SK-N-SH (cell line): ENCODE measurements around the gene PLB1. TPM values are rescaled to one million over a fixed set of nuclear protein-coding genes. Genes with fewer than 3 reads are reported as not detected.

Experiments used
- CTCF ChIA-PET: fragments of 300-600, 350-600 bp; formaldehyde crosslinking; extraction: SDS; loops from one replicate; lab custom pipeline; 2021; lab: Yijun Ruan, JAX
- POLR2A ChIA-PET: fragments of 350-600 bp; sonication (Branson Sonifier 250); formaldehyde crosslinking; extraction: SDS; loops from one replicate; lab custom pipeline; 2020; ENCODE audit warnings: antibody characterized with exemption, inconsistent platforms; lab: Yijun Ruan, JAX
- DNase-seq: peaks from one replicate; pipeline ENCODE4 v3.0.0; 2012
- H2AFZ ChIP-seq: fragments of 200-600 bp; sonication (generic); 2 replicates; pipeline ENCODE4 v1.8.1; 2016; ENCODE audit warnings: antibody characterized with exemption, mild to moderate bottlenecking, low read depth
- H3F3A ChIP-seq: fragments of 200-600 bp; sonication (generic); replicated peaks from 2 replicates; pipeline ENCODE3; 2016; ENCODE audit warnings: antibody characterized with exemption, mild to moderate bottlenecking; ENCODE audit not compliant: insufficient read depth
- H3K27ac ChIP-seq, 2 experiments: fragments of 200-500 bp in 1 of 2; fragments of 200-600 bp in 1 of 2; sonication (Bioruptor generic) in 1 of 2; sonication (generic), shearing (Covaris generic) in 1 of 2; 2 replicates each; pipeline versions ENCODE4 v1.5.1 to v1.6.1; 2014 to 2016; ENCODE audit warnings: low read depth in 2 of 2, inconsistent platforms in 1 of 2, low read length in 1 of 2, mild to moderate bottlenecking in 1 of 2, mixed read lengths in 1 of 2
- H3K27me3 ChIP-seq: fragments of 200-600 bp; sonication (generic), shearing (Covaris generic); 2 replicates; pipeline ENCODE4 v1.6.1; 2016; ENCODE audit warnings: mixed run types; ENCODE audit not compliant: insufficient read depth
- H3K36me3 ChIP-seq, 2 experiments: fragments of 200-500 bp in 1 of 2; fragments of 200-600 bp in 1 of 2; sonication (Bioruptor generic) in 1 of 2; sonication (generic) in 1 of 2; replicated peaks in 1 of 2; 2 replicates each; pipeline versions ENCODE3 to v1.5.1; 2014 to 2016; ENCODE audit warnings: low read length in 1 of 2, mild to moderate bottlenecking in 1 of 2; ENCODE audit not compliant: insufficient read depth in 2 of 2, control insufficient read depth in 1 of 2
- H3K4me1 ChIP-seq, 2 experiments: fragments of 200-500 bp in 1 of 2; fragments of 200-600 bp in 1 of 2; sonication (Bioruptor generic) in 1 of 2; sonication (generic), shearing (Covaris generic) in 1 of 2; 2 replicates each; pipeline versions ENCODE4 v1.5.1 to v1.6.1; 2014 to 2016; ENCODE audit warnings: low read depth in 1 of 2, low read length in 1 of 2, mixed run types in 1 of 2; ENCODE audit not compliant: insufficient read depth in 2 of 2, control insufficient read depth in 1 of 2
- H3K4me2 ChIP-seq: fragments of 200-600 bp; sonication (generic), shearing (Covaris generic); 2 replicates; pipeline ENCODE4 v1.6.1; 2017; ENCODE audit warnings: mixed run types
- H3K4me3 ChIP-seq, 2 experiments: fragments of 200-500 bp in 1 of 2; fragments of 200-600 bp in 1 of 2; sonication (Bioruptor generic) in 1 of 2; sonication (generic), shearing (Covaris generic) in 1 of 2; 2 replicates each; pipeline versions ENCODE4 v1.5.1 to v1.8.1; 2014 to 2016; ENCODE audit warnings: low read depth in 2 of 2, inconsistent platforms in 1 of 2, low read length in 1 of 2, mild to moderate bottlenecking in 1 of 2, mixed read lengths in 1 of 2, moderate library complexity in 1 of 2
- H3K79me2 ChIP-seq: fragments of 200-600 bp; sonication (generic); 2 replicates; pipeline ENCODE4 v1.8.1; 2017; ENCODE audit warnings: mild to moderate bottlenecking; ENCODE audit not compliant: insufficient read depth
- H3K9ac ChIP-seq: fragments of 200-600 bp; sonication (generic); 2 replicates; pipeline ENCODE4 v1.6.1; 2017; ENCODE audit warnings: mixed run types
- H3K9me2 ChIP-seq: fragments of 200-600 bp; sonication (generic); 2 replicates; pipeline ENCODE4 v1.6.1; 2017; ENCODE audit warnings: mixed run types
- H3K9me3 ChIP-seq: fragments of 200-600 bp; sonication (generic); 2 replicates; pipeline ENCODE4 v1.6.1; 2017; ENCODE audit warnings: mixed run types, mild to moderate bottlenecking, moderate library complexity
- H4K20me1 ChIP-seq: fragments of 200-600 bp; sonication (generic); 2 replicates; pipeline ENCODE4 v1.6.1; 2017; ENCODE audit warnings: mild to moderate bottlenecking, mixed run types; ENCODE audit not compliant: insufficient read depth
- FOXJ3 ChIP-seq: sonication (generic); formaldehyde crosslinking; IDR thresholded peaks from 2 replicates; pipeline ENCODE4 v1.5.1; 2020; ENCODE audit warnings: mild to moderate bottlenecking, missing genetic modification reagents
- JUND ChIP-seq: IDR thresholded peaks from 2 replicates; pipeline ENCODE4 v1.4.0; 2012
- POLR2AphosphoS5 ChIP-seq: IDR thresholded peaks from 2 replicates; pipeline ENCODE4 v1.6.1; 2012; ENCODE audit warnings: low read depth, low read length
- RFX5 ChIP-seq: IDR thresholded peaks from 2 replicates; pipeline ENCODE4 v1.6.1; 2012; ENCODE audit warnings: mild to moderate bottlenecking, improper control_type of control experiment, low read length
- WGBS: methylation state at CpG from one replicate; pipeline ENCODE4 v1.1.6; 2017; ENCODE audit warnings: low lambda C conversion rate; 5-methylcytosine and 5-hydroxymethylcytosine counted together
- polyA plus RNA-seq, 3 experiments: library from polyadenylated mRNA; depleted of rRNA; stranded (reverse); fragments of >200 nt; gene quantifications; 2 replicates each; pipeline ENCODE4 v1.2.3, GENCODE V29; 2012
- TF ChIP-seq, protein P1 (sequence below): fragments of 200-600 bp; sonication (generic); IDR thresholded peaks from 2 replicates; pipeline ENCODE4 v1.6.1; 2017; ENCODE audit warnings: antibody characterized with exemption, mild to moderate bottlenecking, moderate library complexity
- TF ChIP-seq, protein P2 (sequence below): IDR thresholded peaks from 2 replicates; pipeline ENCODE4 v1.4.0; 2012; ENCODE audit warnings: low read depth, borderline replicate concordance

PLB1 gene
- polyA plus RNA-seq, 1 of the 3 experiments (the other 2 are of a cell fraction), result 0.10 TPM

DNA sequence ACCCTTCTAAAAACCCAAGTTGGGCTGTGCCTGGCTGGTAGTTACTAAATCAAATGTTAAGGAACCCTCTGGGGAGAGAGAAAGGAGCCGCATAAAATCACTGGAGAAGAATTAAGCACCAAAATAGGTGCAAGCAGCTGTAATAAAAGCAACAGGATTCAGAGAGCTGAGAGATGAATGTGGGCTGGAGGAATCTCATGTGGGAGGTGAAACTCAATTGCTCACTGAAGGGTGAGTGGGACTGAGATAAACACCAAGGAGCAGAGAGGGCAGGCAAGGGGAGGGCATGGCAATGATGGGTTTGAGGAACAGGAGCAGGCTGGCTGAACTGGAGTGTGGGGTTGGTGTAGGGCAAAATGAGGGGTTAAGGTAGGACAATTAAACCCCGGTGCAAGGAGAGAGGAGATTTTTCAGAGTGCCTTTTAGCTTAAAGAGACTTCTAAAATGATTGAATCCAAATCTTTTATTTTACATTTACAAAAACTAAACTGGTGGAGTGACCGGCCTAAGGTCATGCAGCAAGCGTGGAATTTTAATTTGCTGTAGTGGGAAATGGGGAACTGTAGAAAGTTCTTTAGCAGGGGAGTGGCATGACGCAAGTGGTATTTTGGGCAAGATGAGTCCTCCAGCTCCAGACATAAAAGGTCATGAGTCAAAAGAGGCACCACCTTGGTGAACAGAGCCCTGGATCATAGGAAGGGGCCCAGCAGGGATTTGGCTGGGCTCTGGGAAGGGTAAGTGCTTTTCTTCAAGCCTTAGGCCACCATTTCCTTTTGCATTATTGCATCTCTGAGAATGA, 10.5 kb downstream of the PLB1 start:
- H3K9me3 ChIP-seq, result no peaks in the 10 kb centered on the region
- no peaks in the 10 kb centered on the region for H3K79me2 ChIP-seq
- no peaks in the 10 kb centered on the region for H3K36me3 ChIP-seq
- WGBS, result 83% methylated on average over 5 of the region's 5 CpGs
- CTCF ChIA-PET, result interaction anchor here (1.2 kb wide), 1 partner anchor 14 kb away, joined by 5 read pairs; no protein-coding TSS in a partner anchor
- no peaks in the 10 kb centered on the region for H3K9me2 ChIP-seq
- no peak for DNase-seq
- no peak overlapping the region for H3K4me2 ChIP-seq
- POLR2A ChIA-PET, result no interaction called here
- no peak overlapping the region for H3K4me3 ChIP-seq
- H2AFZ ChIP-seq, result no peak overlapping the region
- H3F3A ChIP-seq, result no peaks in the 10 kb centered on the region
- no peaks in the 10 kb centered on the region for H3K4me1 ChIP-seq
- no peak for TF ChIP-seq FOXJ3 (CRISPR knock-in tag)
- TF ChIP-seq, protein P1, sequence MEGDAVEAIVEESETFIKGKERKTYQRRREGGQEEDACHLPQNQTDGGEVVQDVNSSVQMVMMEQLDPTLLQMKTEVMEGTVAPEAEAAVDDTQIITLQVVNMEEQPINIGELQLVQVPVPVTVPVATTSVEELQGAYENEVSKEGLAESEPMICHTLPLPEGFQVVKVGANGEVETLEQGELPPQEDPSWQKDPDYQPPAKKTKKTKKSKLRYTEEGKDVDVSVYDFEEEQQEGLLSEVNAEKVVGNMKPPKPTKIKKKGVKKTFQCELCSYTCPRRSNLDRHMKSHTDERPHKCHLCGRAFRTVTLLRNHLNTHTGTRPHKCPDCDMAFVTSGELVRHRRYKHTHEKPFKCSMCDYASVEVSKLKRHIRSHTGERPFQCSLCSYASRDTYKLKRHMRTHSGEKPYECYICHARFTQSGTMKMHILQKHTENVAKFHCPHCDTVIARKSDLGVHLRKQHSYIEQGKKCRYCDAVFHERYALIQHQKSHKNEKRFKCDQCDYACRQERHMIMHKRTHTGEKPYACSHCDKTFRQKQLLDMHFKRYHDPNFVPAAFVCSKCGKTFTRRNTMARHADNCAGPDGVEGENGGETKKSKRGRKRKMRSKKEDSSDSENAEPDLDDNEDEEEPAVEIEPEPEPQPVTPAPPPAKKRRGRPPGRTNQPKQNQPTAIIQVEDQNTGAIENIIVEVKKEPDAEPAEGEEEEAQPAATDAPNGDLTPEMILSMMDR, result no peak
- no peak for TF ChIP-seq JUND
- no peak for TF ChIP-seq RFX5
- H3K27me3 ChIP-seq, result peaks cover 21% of the 10 kb centered on the region; the same call in 1 of the 2 replicates
- H3K9ac ChIP-seq, result no peak overlapping the region
- no peaks in the 10 kb centered on the region for H4K20me1 ChIP-seq
- H3K27ac ChIP-seq, result no peak overlapping the region

DNA sequence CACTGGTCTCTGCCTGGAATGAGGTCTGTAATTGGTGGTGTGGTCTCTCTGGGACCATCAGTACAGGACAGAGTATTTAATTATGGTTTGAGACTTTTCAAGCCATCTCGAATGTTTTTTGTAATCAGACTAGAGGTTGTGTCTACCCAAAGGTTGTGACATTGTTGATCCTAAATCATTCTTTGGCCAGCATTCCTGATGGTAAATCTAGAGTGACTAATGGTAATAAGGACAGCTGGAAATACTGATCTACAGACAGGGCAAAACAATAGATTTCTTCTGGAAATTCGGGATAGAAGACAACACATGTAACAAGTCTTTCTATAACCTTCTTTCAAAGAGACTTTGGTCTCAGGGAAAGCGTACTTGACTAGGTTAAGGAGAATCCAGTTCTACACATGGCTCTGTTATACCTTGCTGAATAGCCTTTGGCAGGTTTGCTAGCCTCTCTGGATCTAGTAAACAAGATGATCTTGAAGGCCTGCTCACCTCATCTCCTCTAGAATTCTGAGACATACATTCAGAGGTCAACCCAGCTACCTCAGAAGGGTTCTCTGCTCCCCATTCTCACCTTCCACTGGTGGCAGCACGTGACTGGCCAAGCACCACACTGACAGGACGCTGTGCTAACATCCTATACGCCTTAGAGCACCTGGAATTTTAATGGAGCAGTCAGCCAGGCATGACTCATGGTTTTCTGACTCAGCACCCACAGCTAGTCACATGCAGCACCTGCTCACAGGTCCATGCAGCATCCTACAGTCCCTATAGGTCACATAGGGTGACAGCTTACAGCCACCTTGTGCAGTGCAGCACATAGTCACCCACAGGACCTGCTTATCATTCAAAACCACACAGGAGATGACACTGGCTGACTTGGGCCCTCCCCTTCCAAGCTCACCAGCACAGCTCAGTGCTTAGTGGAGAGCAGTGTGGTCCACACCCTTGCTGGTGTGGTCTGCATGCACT, 12.2 kb downstream of the PLB1 start:
- Histone ChIP-seq H3K9me2 (no peaks in the 10 kb centered on the region), H3K4me1 (peaks cover 0 to 6% of the 10 kb centered on the region in 2 experiments; a peak in 1 of 4 replicates)
- TF ChIP-seq, protein P2, sequence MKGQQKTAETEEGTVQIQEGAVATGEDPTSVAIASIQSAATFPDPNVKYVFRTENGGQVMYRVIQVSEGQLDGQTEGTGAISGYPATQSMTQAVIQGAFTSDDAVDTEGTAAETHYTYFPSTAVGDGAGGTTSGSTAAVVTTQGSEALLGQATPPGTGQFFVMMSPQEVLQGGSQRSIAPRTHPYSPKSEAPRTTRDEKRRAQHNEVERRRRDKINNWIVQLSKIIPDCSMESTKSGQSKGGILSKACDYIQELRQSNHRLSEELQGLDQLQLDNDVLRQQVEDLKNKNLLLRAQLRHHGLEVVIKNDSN, result peak; percentile 20; the same call in 1 of the 2 replicates
- no peak for TF ChIP-seq POLR2AphosphoS5
- TF ChIP-seq, all 33 proteins: peak for 1
- ChIA-PET POLR2A (no interaction called here), CTCF (no interaction called here)
- H3K36me3 ChIP-seq, result no peaks in the 10 kb centered on the region
- no peaks in the 10 kb centered on the region for H4K20me1 ChIP-seq
- H3K79me2 ChIP-seq, result no peaks in the 10 kb centered on the region
- no peak overlapping the region for H3K4me2 ChIP-seq
- no peak overlapping the region for H3K9ac ChIP-seq
- 50% methylated on average over 6 of the region's 6 CpGs for WGBS
- no peaks in the 10 kb centered on the region for H3F3A ChIP-seq
- H3K9me3 ChIP-seq, result no peaks in the 10 kb centered on the region
- H3K4me3 ChIP-seq, result no peak overlapping the region
- no peak overlapping the region for H3K27ac ChIP-seq
- no peak for DNase-seq
- peaks cover 21% of the 10 kb centered on the region; the same call in 1 of the 2 replicates for H3K27me3 ChIP-seq
- no peak overlapping the region for H2AFZ ChIP-seq
